Tibial nerve (tissue), 4 donors: ENCODE data around the gene ANKRD40.

Experiments used
- CTCF ChIP-seq, 5 experiments: fragments of 200-600 bp in 3 of 5; fragments of 450-650 bp in 2 of 5; sonication (generic) in 3 of 5; IDR thresholded peaks; one replicate each; pipeline ENCODE4 v1.5.1; 2016 to 2019; ENCODE audit warnings: antibody characterized with exemption in 5 of 5, mild to moderate bottlenecking in 3 of 5, moderate library complexity in 2 of 5
- EP300 ChIP-seq, 2 donors: sonication (generic); formaldehyde crosslinking; IDR thresholded peaks; one replicate each; pipeline ENCODE4 v1.6.1; 2017; ENCODE audit warnings: antibody characterized with exemption in 2 of 2, mild to moderate bottlenecking in 1 of 2
- POLR2A ChIP-seq, 2 donors: fragments of 450-650 bp; IDR thresholded peaks; one replicate each; pipeline ENCODE4 v1.6.1; 2017; ENCODE audit warnings: antibody characterized with exemption in 2 of 2, mild to moderate bottlenecking in 2 of 2, moderate library complexity in 2 of 2

- TF ChIP-seq CTCF (IDR thresholded peaks at IDR 0.05) (no peak), EP300 (IDR thresholded peaks at IDR 0.05) (no peak), POLR2A (IDR thresholded peaks at IDR 0.05) (no peak)
Measured at GRCh38 chr17:50725769-50726655, 18.3 kb upstream of the ANKRD40 start.
